GM19455 (cell line): ENCODE measurements around the gene CCSER1.
"Not testable (repeated sequence)": the region's sequence is repeated elsewhere in the genome, so short reads cannot be mapped to it uniquely, and the experiment has no call there.

Experiments used
- ATAC-seq: cut with Tn5 transposase; IDR thresholded peaks from one replicate; pipeline ENCODE4 v1.9.1; 2021; ENCODE audit not compliant: unreplicated experiment

The CCSER1 gene

DNA sequence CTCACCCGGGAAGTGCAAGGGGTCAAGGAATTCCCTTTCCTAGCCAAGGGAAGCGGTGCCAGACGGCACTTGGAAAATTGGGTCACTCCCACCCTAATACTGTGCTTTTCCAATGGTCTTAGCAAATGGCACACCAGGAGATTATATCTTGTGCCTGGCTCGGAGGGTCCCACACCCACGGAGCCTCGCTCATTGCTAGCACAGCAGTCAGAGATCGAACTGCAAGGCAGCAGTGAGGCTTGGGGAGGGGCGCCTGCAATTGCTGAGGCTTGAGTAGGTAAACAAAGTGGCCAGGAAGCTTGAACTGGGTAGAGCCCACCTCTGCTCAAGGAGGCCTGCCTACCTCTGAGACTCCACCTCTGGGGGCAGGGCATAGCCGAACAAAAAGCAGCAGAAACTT lies 1335.4 kb downstream of the CCSER1 start:
- ATAC-seq, result not testable (repeated sequence)

DNA sequence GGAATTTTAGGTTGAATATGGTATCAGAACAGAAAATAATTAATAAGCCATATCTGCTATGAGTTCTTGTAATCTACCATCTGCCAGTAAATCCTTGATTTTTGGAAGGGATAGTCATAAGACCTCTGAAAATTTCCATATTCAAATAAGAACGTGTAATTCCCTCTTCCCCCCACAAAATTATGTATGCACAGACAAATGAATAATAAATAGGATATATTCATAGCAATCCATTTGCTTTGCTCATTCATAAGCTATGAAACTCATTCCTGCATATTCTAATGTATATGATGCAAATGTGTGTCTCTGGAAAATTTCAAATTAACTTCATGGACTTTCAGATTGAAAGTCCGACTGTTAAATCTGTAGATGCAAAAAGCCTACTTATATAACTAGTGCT lies 1343.5 kb downstream of the CCSER1 start:
- ATAC-seq, result no peak

DNA sequence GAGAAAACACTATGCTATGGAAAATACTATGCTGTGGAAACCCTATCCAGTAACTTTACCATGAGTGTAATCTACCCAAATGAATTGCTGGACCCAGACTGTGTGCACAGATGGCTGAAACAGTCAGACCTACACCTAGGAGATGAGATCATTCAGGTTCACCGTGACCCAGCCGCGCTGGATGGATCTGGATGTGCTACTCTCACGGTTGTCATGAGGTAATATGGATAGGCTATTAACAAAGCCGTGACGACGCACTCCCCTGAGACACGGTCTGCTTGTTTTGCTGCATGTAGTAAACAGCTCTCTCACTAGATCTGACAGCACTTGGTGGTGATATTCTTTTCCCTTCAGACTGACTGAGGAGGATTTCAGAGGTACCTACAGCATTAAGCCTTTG lies 1344.1 kb downstream of the CCSER1 start:
- ATAC-seq, result no peak

DNA sequence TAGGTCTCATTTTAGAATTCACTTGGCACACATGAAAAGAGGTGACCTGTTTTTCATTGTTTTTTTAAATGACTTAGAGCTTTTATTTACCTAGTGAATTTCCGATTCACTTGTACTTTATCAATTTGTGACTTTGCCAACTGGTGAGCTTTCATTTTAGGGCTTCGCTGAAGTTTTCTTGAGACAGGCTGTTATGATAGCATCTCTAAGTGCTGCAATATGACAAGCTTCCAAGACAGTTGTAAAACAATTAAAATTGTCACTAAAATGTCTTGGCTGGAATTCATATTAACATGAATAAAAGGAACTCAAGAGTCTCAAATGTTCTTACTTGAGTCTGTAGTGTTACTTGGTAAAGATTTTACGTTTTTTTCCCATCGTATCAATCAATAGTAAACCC lies 1344.9 kb downstream of the CCSER1 start:
- no peak for ATAC-seq

DNA sequence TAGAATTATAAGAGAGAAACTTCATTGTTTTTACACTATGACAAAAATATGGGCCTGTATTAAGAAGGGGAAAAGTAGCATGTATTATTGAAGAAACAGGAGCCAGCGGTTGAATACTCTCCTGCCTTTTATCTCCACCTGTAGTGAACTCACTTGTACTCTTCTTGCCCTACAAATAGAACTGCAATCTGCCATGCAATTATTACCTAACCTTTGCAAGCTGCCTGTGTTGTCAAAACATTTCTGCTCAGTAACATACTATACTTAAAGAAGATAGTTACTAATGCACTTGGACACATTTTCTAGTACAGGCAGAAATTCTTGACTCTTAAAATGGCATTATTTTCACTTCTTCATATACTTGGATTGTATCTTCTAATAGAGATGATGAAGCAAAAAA lies 1358.2 kb downstream of the CCSER1 start:
- no peak for ATAC-seq

DNA sequence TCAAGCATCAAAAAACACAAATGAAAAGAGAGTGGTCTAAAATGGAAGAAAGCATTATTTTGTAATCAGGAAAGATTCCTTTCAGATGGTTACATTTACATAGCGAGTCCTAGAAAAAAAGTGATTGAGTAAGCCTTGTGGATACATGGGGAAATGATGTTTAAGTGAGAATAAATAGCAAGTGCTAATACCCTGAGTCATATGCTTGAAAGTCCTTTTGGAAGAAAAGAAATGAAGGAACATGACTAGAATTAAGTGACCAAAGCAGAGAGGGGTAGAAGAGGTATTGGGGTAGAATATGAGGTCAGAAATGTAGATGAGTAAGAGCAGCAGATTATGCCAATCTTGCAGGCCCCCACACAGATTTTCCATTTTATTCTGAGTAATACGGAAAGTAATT lies 1361.8 kb downstream of the CCSER1 start:
- no peak for ATAC-seq

DNA sequence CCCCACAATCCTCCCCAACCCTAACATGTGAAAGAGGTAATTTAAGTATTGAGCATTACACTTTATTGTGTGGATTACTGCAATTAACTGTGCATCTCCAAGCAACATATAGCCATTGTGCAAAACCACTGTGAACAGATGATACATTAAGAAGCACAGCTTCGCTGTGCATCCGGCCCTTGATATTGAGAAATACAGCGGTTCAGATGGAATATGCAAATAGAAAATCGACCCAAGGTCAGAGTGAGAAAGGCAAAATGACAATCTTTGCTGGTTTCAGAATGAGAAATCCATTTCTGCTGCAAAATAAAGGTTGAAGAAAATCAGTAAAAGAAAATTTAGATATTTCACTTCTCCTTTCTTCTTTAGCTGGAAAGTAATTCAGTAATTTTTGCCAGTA lies 1370.7 kb downstream of the CCSER1 start:
- ATAC-seq, result no peak

DNA sequence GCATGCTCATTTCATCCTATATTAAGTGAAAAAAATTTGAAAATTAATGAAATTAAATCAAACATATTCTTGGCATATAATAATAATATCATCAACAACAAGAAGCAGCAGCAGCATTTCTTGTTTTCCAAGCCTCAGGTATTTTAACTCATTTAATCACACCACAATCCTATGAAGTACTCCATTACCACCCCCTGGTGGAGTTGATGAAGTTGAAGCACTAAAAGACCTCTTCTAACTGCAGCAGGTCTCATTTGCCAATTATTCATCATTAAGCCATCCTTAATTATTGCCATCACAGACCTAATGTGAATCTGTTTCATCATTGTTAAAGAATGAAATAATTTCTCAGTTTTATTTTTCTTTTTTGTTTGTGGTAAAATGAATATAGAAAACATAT lies 1375.2 kb downstream of the CCSER1 start:
- ATAC-seq, result no peak

DNA sequence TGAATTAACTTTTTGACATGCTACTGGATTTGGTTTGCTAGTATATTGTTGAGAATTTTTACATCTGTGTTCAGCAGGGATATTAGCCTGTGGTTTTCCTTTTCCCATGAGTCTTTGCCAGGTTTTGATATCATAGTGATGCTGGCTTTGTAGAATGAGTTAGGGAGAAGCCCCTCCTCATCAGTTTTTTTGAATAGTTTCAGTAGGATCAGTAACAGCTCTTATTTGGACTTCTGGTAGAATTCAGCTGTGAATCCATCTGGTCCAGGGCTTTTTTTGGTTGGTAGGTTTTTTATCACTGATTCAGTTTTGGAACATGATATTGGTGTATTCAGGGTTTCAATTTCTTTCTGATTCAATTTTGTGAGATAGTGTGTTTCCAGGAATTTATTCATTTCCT lies 1386.1 kb downstream of the CCSER1 start:
- no peak for ATAC-seq

DNA sequence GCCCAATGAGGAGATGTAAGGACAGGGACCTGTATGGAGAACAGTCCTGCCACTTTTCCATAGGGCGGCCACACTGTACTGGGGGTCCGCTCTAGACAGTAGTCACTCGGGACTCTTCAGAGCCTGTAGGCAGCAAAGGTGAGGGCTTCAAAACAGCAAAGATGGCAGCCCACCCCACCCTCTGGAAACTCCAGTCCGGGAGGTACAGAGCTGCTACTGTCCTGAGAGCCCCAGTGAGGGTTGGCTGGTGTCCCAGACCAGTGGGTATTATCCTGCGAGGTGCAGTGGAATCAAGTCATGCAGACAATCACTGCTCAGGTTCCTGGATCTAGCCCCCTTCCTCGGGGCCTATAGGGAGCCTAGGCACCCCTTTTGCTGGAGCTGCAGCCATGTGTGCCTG lies 1392.0 kb downstream of the CCSER1 start:
- ATAC-seq, result no peak

DNA sequence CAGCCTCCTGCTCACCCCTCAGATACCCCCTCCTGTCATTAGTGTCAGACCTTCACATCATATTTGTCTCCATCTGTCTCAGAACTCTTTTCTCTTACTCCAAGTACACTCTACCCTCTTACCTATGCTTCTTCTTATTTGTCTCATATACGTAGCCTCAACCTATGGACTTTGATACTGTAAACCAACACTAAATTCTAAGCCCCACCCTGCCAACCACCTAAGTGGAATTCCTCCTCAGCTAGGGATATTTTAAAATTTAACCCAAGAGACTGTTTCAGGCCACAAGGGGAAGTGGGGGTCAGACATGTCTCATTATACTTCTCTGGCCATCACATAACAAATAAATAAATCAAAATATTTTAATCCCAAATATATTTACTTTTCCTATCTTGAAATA lies 1398.4 kb downstream of the CCSER1 start:
- ATAC-seq, result no peak

DNA sequence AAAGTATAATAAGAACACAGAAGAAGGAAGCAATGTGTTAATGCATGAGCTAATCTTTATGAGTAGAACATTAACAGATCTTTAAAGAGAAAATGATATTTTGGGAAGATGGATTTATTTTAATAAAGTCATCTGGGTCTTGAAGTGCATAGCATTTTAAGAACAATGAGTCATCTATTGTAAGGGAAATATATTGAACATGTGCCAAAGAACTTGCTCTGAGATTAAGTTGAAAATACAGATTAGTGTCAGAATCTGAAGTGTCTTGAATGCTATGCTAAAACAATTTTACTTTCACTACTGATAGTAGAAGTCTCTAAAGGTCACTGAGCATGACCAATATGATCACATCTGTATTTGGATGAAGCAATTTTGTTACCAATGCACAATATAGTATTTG lies 1399.9 kb downstream of the CCSER1 start:
- no peak for ATAC-seq

DNA sequence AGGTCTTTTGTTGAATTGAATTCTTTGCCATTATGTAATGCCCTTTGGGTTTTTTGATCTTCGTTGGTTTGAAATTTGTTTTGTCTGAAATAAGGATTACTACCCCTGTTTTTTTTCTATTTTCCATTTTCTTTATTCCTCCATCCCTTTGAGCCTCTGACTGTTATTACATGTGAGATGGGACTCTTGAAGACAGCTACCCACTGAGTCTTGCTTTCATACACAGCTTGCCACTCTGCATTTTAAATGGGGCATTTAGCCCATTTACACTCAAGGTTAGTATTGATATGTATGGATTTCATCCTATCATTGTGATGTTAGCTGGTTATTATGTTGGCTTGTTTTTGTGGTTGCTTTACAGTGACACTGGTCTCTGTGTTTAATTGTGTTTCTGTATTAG lies 1440.4 kb downstream of the CCSER1 start:
- ATAC-seq, result no peak

DNA sequence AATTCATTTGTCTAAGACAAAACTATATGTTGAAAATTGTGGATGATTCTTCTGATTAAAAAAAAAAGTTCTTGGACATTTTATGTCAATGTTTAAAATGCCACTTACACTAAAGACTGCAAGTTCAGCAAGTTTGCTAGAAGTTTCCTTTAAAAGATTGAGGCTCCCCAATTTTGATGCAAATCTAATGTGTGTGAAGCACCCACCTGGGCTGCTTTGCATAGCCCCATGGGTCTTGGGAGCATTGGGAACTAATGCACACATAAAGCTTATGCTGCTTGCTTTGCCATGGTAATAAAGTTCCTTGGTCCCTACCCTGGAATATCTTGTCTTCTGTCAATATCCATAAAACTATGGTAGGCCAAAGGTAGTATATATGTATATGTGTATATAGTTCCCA lies 1450.7 kb downstream of the CCSER1 start:
- ATAC-seq, result no peak

DNA sequence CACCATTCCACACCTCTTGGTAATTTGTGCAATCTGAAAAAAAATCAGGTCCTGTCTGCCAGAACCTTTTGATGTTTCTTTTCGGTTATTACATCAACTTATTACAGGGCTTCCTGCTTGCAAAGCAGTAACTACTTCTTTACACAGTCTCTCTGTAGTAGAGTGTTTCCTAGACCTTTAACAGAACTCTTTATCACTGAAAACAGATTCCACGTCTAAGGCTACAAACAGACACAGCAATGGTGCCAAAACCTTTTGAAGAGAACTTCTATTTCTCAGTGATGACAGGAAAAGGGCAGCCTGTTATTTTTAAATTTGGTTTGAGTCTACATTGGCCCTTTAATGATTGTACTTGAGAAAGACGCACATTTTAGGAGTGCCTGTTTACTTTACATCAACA lies 1463.1 kb downstream of the CCSER1 start:
- ATAC-seq, result no peak

DNA sequence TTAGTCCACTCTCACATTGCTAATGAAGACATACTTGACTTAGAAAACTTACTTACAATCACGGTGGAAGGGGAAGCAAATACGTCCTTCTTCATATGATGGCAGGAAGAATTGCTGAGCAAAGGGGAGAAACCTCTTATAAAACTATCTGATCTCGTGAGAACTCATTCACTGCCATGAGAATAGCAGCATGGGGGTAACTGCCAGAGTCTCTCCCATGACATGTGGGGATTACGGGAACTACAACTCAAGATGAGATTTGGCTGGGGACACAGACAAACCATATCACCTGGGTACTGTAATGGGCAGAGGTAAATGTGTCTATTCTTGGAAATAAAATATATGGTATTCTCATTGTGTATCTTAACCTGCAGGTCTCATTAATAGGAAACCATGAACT lies 1464.9 kb downstream of the CCSER1 start:
- ATAC-seq, result no peak

DNA sequence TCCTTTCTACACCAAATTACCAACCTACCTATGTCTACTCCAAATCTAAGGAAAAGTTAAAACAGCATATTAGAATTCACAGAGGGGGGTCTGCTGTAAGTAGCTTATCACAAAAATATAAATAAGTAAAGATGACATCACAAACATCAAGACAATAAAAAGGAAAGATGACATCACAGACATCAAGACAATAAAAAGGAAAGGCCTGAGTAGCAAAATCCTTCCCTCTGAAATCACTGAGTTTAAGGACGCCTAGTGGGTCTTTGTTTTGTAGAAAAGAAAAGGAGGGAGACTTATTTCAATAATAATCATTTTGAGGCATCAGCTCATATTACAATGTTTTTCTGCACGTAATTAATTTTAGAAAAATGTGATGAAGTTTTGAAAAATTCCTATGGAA lies 1469.5 kb downstream of the CCSER1 start:
- ATAC-seq, result no peak

DNA sequence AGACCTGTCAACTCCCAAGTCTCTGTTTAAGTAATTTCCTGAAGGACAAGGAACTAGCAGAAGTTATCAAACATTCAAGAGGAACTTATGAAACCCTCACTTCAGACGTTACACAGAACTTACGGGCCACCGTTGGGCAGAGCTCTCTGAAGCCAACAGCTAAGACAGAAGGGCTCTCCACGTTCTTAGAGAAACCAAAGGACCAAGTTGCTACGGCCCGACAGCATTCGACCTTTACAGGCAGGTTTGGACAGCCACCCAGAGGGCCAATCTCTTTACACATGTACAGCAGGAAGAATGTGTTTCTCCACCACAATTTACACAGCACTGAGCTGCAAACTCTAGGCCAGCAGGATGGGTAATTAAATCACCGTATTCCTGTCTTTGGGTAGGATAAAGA lies 1471.5 kb downstream of the CCSER1 start:
- no peak for ATAC-seq

DNA sequence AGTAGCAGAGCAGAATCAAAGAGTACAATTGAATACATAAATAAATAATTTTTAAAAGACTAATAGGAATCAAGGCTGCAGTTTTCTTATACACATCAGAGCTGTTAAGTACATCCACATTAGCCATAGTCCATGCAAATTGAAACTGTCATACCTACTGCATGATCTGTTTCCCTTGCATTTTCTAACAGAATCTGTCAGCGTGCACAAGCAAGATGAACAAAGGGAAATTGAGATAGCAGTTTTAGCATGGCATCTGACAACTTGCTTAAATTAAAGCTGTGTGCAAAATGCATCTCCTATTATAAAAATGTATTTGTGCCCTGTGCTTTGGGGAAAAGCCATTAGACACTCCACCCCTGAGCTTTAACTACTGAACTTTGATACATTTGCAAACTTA lies 1473.1 kb downstream of the CCSER1 start:
- no peak for ATAC-seq

DNA sequence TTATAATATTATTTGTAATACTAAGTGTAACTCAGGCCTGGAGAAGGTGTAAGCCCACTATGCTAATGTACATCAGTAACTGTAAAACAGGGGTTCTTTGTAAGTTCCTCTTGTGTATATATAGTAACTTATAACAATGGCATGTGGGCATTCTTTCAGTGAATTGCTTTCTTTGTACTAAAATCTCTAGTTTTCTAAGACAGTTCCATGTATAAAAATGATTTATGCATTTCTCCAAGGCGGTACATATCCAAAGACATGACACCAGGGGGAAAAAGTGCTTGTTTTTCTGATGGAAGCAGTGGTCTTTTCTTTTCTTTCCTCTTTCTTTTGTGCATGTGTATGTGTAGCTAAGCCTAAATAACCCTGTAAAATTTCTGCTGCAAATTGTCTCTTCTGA lies 1474.2 kb downstream of the CCSER1 start:
- no peak for ATAC-seq

DNA sequence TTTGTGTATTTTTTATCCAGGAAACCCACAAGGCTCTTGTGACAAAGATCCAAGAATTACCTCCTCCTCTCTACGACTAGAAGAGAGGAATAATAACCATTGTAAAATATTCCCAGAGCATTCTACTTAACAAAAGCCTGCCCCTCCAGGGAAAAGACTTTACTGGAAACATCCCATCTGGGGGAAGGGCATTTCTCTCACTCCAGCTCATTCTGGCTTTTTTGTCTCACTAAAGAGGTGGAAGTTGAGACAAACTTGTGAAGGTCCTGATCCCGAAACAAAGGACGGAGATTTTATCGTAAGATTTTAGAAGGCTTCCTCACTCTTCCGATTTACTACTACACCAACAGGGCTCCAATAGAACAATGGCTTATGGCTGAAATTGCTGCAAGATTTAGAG lies 1484.6 kb downstream of the CCSER1 start:
- ATAC-seq, result no peak

DNA sequence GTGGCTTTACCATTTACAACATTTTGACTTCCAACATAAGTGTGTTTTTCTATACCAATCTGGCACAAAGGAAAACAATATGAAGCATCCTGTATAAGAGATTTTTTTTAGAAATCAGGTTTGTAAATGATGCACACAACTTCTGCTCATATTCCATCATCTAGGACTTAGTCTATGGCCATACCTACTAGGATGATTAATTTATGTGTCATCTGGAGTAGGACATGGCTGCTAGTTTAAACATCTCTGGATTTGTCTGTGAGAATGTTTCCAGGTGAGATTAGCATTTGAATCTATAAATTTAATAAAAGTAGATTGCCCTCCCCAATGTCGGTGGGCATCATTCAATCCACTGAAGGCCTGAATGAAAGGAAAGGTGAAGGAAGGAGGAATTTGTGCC lies 1493.8 kb downstream of the CCSER1 start:
- no peak for ATAC-seq

DNA sequence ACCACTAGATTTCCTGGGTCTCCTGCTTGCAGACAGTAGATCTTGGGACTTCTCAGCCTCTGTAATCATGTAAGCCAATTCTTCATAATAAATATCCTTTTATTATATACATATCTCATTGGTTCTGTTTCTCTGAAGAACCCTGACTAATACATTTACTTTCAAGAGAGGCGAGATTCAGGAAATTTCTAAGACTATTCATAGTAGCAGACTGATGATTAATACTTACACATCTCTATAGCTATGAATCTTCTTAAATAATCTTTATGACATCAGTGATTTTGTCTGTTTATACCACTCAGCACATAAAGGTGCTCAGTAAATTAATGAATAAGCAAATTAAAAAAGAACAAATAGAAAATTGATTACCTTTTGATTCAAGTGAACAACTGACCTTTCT lies 1494.3 kb downstream of the CCSER1 start:
- no peak for ATAC-seq

DNA sequence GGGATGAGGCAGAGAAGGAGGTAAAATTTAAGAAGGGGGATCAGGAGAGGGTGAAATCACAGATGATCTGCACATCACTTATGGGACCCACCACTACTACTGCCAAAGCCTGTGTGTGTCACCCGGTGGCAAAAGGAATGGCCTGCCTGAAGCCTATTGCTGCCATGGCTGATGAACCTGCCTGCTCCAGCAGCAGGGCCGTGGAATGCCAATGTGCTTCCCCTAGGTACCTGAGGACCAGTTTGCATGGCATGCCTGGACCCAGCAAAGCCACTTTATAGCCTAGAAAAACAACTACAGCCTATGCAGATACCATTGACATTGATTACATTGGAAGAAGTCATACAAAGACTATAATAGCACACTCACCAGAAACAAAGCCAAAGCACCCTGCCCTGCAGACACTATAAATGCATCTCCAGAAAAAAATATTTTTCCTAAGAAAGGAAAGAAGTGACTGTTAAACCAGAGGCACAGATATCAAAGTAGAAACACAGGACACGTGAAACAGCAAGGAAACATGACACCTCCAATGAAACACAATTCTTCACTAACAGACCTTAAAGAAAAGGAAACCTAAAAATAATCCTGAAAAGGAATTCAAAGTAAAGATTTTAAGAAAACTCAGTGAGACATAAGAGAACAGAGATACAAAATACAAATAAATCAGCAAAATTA lies 1495.9 kb downstream of the CCSER1 start:
- ATAC-seq, result no peak
